MM.1S (cell line): ENCODE results near the gene NTN1.

Experiments used
- CTCF ChIP-seq: fragments of 300-600 bp; sonication (generic); IDR thresholded peaks from 2 replicates; pipeline ENCODE4 v1.5.1; 2016; ENCODE audit warnings: antibody characterized with exemption, low read length, mixed read lengths
- EZH2phosphoT487 ChIP-seq: fragments of 300-600 bp; sonication (generic); IDR thresholded peaks from 2 replicates; pipeline ENCODE4 v1.6.1; 2018; ENCODE audit warnings: antibody characterized with exemption, low read length

GRCh38 chr17:9200699-9201359 lies 179.5 kb downstream of the NTN1 start:
- TF ChIP-seq CTCF (no peak), EZH2phosphoT487 (no peak)
